Stimulated activated naive CD8-positive, alpha-beta T cell treated with anti-CD3 and anti-CD28 coated beads, Interleukin-15, Interleukin-2, amounts not matched to agents 100 ng/mL and 50 ng/mL, for 24 hours (primary cell): ENCODE data around the gene DPEP3.
"Not testable (repeated sequence)": the region's sequence is repeated elsewhere in the genome, so short reads cannot be mapped to it uniquely, and the experiment has no call there.

ENCODE experiments used
- H3K27ac Mint-ChIP-seq: one replicate; pipeline ENCODE4 v1.8.0; 2021; ENCODE audit warnings: mild to moderate bottlenecking, mixed read lengths
- H3K27me3 Mint-ChIP-seq: one replicate; pipeline ENCODE4 v1.8.0; 2021; ENCODE audit warnings: mixed read lengths
- H3K36me3 Mint-ChIP-seq: one replicate; pipeline ENCODE4 v1.8.0; 2021; ENCODE audit warnings: low read depth, mixed read lengths
- H3K4me1 Mint-ChIP-seq: one replicate; pipeline ENCODE4 v1.8.0; 2021; ENCODE audit warnings: low read depth, mixed read lengths
- H3K4me3 Mint-ChIP-seq: one replicate; pipeline ENCODE4 v1.8.0; 2021; ENCODE audit warnings: mild to moderate bottlenecking, mixed read lengths
- H3K9me3 Mint-ChIP-seq: one replicate; pipeline ENCODE4 v1.8.0; 2021; ENCODE audit warnings: mixed read lengths

DPEP3 gene, protein sequence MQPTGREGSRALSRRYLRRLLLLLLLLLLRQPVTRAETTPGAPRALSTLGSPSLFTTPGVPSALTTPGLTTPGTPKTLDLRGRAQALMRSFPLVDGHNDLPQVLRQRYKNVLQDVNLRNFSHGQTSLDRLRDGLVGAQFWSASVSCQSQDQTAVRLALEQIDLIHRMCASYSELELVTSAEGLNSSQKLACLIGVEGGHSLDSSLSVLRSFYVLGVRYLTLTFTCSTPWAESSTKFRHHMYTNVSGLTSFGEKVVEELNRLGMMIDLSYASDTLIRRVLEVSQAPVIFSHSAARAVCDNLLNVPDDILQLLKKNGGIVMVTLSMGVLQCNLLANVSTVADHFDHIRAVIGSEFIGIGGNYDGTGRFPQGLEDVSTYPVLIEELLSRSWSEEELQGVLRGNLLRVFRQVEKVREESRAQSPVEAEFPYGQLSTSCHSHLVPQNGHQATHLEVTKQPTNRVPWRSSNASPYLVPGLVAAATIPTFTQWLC

DNA sequence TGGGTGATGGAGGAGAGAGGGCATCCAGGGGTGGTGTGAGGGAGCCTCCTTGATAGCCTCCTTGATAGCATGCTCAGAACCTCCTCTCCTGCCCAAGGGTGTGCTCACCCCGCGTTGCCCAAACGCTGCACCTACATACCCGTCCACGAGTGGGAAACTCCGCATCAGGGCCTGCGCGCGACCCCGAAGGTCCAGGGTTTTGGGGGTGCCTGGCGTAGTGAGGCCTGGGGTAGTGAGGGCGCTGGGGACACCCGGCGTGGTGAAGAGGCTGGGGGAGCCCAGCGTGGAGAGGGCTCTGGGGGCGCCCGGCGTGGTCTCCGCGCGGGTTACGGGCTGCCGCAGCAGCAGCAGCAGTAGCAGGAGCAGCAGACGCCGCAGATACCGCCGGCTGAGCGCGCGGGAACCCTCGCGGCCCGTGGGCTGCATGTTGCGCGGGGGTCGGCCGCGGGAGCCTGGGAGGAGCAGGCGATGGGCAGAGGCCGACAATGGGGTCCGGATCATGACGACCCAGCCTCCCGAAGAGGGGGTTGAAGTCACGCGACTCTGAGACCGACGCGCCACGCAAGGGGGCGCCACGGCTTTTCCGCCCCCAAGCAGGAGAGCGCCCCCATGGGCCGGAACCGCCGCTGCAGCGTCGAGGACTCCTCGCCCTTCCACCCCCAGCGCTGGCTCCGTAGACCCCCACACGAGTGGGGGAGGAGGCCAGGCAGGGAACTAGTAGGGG is at the start of gene DPEP3:
TSS of gene DPEP3 (minus strand) at position 545 of the 724 bp plus-strand sequence. CDS start at position 426, 119 bp downstream.
- Mint-ChIP-seq H3K27ac (no peak within 1 kb of the TSS), H3K4me3 (no peak within 1 kb of the TSS), H3K4me1 (peaks cover 24% of the 10 kb centered on the region), H3K9me3 (no peaks in the 10 kb centered on the region), H3K36me3 (no peaks in the 10 kb centered on the region), H3K27me3 (no peaks in the 10 kb centered on the region)

DNA sequence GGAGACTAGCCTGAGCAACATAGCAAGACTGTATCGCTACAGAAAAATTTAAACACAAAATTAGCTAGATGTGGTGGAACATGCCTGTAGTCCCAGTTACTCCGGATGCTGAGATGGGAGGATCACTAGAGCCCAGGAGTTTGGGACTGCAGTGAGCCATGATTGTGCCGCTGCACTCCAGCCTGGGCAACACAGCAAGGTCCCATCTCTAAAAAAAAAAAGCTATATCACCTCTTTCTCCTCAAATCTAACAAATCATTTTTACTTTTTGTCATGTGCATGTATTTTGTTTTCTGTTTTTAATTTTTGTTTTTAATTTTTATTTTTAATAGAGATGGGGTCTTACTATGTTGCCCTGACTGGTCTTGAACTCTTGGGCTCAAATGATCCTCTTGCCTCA is 48.7 kb upstream of the DPEP3 start:
- Mint-ChIP-seq H3K27me3 (no peaks in the 10 kb centered on the region), H3K4me3 (no peak overlapping the region), H3K27ac (no peak overlapping the region), H3K36me3 (peaks cover 36% of the 10 kb centered on the region), H3K9me3 (no peaks in the 10 kb centered on the region), H3K4me1 (peaks cover 22% of the 10 kb centered on the region)

DNA sequence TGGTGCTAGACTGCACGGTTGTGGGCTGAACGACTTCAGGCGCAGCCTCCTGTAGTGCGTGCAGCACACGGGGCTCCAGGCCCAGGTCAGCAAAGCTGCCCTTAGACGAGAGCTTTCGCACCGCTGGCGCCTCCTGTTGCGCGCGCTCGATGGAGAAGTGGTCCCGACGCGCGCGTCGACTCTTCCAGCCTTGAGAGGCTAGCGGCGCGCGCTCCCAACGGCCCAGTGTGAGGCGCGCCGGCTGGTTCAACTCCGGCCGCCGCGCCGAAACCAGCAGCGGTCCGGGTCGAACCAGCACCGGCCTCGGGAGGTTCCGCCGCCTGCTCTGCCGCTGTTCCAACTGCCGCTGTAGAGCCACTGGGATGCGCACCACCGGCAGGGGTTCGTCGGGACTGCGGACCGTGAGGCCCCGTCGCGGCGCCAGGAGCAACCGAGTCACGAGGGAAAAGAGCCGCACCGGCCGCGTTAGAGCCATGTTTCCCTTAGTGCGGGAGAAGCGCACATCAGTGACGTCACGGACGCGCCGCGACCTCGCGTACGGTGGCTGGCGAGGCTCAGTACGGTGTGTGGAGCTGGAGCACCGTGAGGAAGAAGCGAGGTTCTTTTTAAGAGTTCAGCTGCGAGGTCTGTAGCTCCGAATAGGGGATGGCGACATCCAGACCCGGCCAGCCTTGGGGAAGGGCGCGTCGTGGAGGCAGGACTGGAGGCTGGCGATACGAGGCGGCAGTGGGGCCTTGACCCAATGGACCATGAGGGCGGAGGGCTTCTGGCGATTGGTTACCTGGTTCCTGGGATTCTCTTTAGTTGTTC is 42.6 kb upstream of the DPEP3 start, which contains the start of the genes DDX28 and DUS2:
TSS of gene DDX28 (minus strand) at position 505 of the 810 bp plus-strand sequence. CDS start at position 475, 30 bp downstream.
TSS of gene DUS2 (plus strand) at position 557 of the 810 bp plus-strand sequence. CDS start 14,740 bp downstream, outside the sequence.
- peak within 1 kb of the TSS; percentile 99 for H3K4me3 Mint-ChIP-seq
- peaks cover 46% of the 10 kb centered on the region for H3K36me3 Mint-ChIP-seq

DNA sequence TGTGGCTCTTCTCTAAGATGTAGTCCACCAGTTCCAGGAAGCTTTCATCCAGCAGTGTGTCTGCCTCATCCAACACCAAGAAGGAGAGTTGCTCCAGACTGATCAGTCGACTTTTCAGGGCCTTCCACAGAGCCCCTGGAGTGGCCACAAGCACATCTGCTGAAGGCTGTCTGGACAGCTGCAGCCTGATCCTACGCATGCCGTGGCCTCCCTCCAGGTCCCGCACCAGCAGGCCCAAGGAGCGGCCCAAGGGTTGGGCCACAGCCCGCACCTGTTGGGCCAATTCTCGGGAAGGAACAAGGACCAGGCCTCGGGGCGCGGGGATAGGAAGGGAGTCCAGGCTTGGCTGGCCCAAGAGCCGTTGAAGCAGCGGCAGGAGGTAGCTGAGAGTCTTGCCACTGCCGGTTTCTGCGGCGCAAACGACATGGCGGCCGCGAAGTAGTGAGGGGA is 42.0 kb upstream of the DPEP3 start:
- H3K36me3 Mint-ChIP-seq: peaks cover 40% of the 10 kb centered on the region
- no peaks in the 10 kb centered on the region for H3K9me3 Mint-ChIP-seq
- H3K4me3 Mint-ChIP-seq: peak overlapping the region; percentile 99
- H3K27me3 Mint-ChIP-seq: peaks cover 3% of the 10 kb centered on the region
- H3K27ac Mint-ChIP-seq: peak overlapping the region; percentile 100
- peaks cover 40% of the 10 kb centered on the region for H3K4me1 Mint-ChIP-seq

More for the DNA sequence above, 42.6 kb upstream of the DPEP3 start, which contains the start of the genes DDX28 and DUS2:
- no peaks in the 10 kb centered on the region for H3K9me3 Mint-ChIP-seq
- peaks cover 3% of the 10 kb centered on the region for H3K27me3 Mint-ChIP-seq
- H3K27ac Mint-ChIP-seq: peak within 1 kb of the TSS; percentile 100
- peaks cover 40% of the 10 kb centered on the region for H3K4me1 Mint-ChIP-seq

DNA sequence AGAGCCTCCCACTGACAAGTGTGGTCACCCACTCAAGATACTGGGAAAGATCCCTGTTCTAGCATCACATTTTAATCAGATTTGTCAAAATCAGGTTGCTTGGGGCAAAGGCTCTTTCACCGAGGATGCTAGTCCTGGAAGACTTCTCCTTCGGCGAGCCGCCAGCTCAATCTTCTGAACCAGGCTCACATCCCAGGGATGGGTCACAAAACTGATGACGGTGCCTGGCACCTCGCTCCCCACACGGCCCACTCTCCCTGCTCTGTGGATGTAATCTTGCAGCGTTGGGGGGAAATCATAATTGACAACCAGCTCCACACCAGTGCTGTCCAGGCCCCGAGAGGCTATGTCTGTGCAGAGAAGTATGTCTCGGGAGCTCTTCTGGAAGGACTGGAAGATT is 41.2 kb upstream of the DPEP3 start:
- no peaks in the 10 kb centered on the region for H3K9me3 Mint-ChIP-seq
- peak overlapping the region; percentile 99 for H3K4me3 Mint-ChIP-seq
- H3K4me1 Mint-ChIP-seq: peaks cover 40% of the 10 kb centered on the region
- peak overlapping the region; percentile 100 for H3K27ac Mint-ChIP-seq
- H3K27me3 Mint-ChIP-seq: peaks cover 3% of the 10 kb centered on the region
- H3K36me3 Mint-ChIP-seq: peaks cover 35% of the 10 kb centered on the region

GRCh38 chr16:68019167-68019680 is 38.9 kb upstream of the DPEP3 start:
- Mint-ChIP-seq H3K27ac (no peak overlapping the region), H3K27me3 (peaks cover 3% of the 10 kb centered on the region), H3K4me3 (no peak overlapping the region), H3K36me3 (peaks cover 21% of the 10 kb centered on the region), H3K4me1 (peaks cover 27% of the 10 kb centered on the region), H3K9me3 (no peaks in the 10 kb centered on the region)

- H3K9me3 Mint-ChIP-seq: no peaks in the 10 kb centered on the region
- peaks cover 10% of the 10 kb centered on the region for H3K4me1 Mint-ChIP-seq
- H3K4me3 Mint-ChIP-seq: no peak within 1 kb of the TSS
- no peak within 1 kb of the TSS for H3K27ac Mint-ChIP-seq
- no peaks in the 10 kb centered on the region for H3K27me3 Mint-ChIP-seq
- no peaks in the 10 kb centered on the region for H3K36me3 Mint-ChIP-seq
Measured at GRCh38 chr16:68015681-68016080, 35.4 kb upstream of the DPEP3 start, which contains the start of gene DPEP2NB. DPEP2NB (minus strand) TSS chr16:68015911; CDS start chr16:68015770, 141 bp downstream.

DNA sequence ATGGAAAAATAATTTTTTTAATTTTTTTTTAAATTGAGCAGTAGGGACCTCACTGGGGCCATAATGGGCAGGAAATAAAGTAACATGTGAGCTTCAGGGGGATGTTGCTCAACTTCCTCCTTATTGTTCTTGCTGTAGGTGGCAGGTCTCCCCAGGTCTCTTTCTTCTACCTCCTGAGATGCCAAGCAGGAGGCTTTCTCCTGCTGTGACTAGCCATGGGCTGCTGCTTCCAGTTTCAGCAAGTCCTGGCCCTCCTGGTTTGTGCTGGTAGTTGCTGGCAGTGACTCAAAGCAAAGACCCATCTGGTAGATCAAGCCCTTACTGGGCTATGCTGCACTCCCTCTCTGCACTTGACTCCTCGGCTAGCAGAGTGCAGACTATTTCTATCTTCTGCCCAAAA is 33.1 kb upstream of the DPEP3 start:
- H3K27ac Mint-ChIP-seq: no peak overlapping the region
- H3K4me1 Mint-ChIP-seq: peaks cover 10% of the 10 kb centered on the region
- H3K36me3 Mint-ChIP-seq: no peaks in the 10 kb centered on the region
- H3K27me3 Mint-ChIP-seq: no peaks in the 10 kb centered on the region
- H3K4me3 Mint-ChIP-seq: no peak overlapping the region
- no peaks in the 10 kb centered on the region for H3K9me3 Mint-ChIP-seq

- H3K4me1 Mint-ChIP-seq: peaks cover 31% of the 10 kb centered on the region
- H3K27ac Mint-ChIP-seq, H3K36me3 Mint-ChIP-seq, H3K9me3 Mint-ChIP-seq, H3K27me3 Mint-ChIP-seq, H3K4me3 Mint-ChIP-seq: not testable (repeated sequence)
Measured at GRCh38 chr16:68009872-68010271, 29.6 kb upstream of the DPEP3 start.

GRCh38 chr16:68009157-68009735 is 28.9 kb upstream of the DPEP3 start:
- no peaks in the 10 kb centered on the region for H3K9me3 Mint-ChIP-seq
- H3K27me3 Mint-ChIP-seq: no peaks in the 10 kb centered on the region
- H3K4me3 Mint-ChIP-seq: no peak overlapping the region
- no peaks in the 10 kb centered on the region for H3K36me3 Mint-ChIP-seq
- H3K27ac Mint-ChIP-seq: no peak overlapping the region
- peaks cover 33% of the 10 kb centered on the region for H3K4me1 Mint-ChIP-seq

GRCh38 chr16:68005786-68006286 is 25.5 kb upstream of the DPEP3 start:
- H3K4me3 Mint-ChIP-seq: no peak overlapping the region
- peaks cover 23% of the 10 kb centered on the region for H3K4me1 Mint-ChIP-seq
- H3K36me3 Mint-ChIP-seq: no peaks in the 10 kb centered on the region
- H3K9me3 Mint-ChIP-seq: no peaks in the 10 kb centered on the region
- peak overlapping the region; percentile 88 for H3K27ac Mint-ChIP-seq
- no peaks in the 10 kb centered on the region for H3K27me3 Mint-ChIP-seq

- H3K4me1 Mint-ChIP-seq: peaks cover 30% of the 10 kb centered on the region
- peak overlapping the region; percentile 88 for H3K27ac Mint-ChIP-seq
- no peak overlapping the region for H3K4me3 Mint-ChIP-seq
- no peaks in the 10 kb centered on the region for H3K27me3 Mint-ChIP-seq
- no peaks in the 10 kb centered on the region for H3K36me3 Mint-ChIP-seq
- no peaks in the 10 kb centered on the region for H3K9me3 Mint-ChIP-seq
Measured at GRCh38 chr16:68005211-68005610, 24.9 kb upstream of the DPEP3 start.

GRCh38 chr16:68003031-68003430 is 22.7 kb upstream of the DPEP3 start:
- peaks cover 44% of the 10 kb centered on the region for H3K4me1 Mint-ChIP-seq

More at GRCh38 chr16:68003031-68003430, 22.7 kb upstream of the DPEP3 start:
- H3K4me3 Mint-ChIP-seq: no peak overlapping the region
- no peaks in the 10 kb centered on the region for H3K36me3 Mint-ChIP-seq
- H3K27ac Mint-ChIP-seq: no peak overlapping the region
- no peaks in the 10 kb centered on the region for H3K9me3 Mint-ChIP-seq
- no peaks in the 10 kb centered on the region for H3K27me3 Mint-ChIP-seq
